Renal pelvis (tissue), 12 donors: ENCODE data around the gene BHMT2. TPM values are rescaled to one million over a fixed set of nuclear protein-coding genes. Genes with fewer than 3 reads are reported as not detected.
A peak's percentile ranks its signal among the peaks of the same experiment; 100 is the strongest.

Source experiments
- DNase-seq: peaks from one replicate; pipeline ENCODE4 v3.0.0-alpha.2; 2013
- long read RNA-seq, 16 experiments: transcript quantifications; one replicate each; lab custom pipeline, GENCODE V29; 2026
- polyA plus RNA-seq, 3 donors: library from polyadenylated mRNA; unstranded; fragments of 120-200 nt; gene quantifications; one replicate each; pipeline ENCODE4 v1.2.1, GENCODE V29; 2013; ENCODE audit not compliant: insufficient read length in 3 of 3

BHMT2 gene
- 10 to 100 TPM; 35.1 to 67.4 (median 60.5) TPM for polyA plus RNA-seq
- long read RNA-seq, donor 1, transcript BHMT2-201 (8 exons, 2,050 nt), result major isoform, 6 of 16 reads
- long read RNA-seq, donor 1, partial matches to known transcripts, result 8 of 16 reads
- long read RNA-seq, donor 1, other reads (novel, unspliced or antisense), result 0 of 16 reads
- long read RNA-seq, donor 2, transcript BHMT2-201 (8 exons, 2,050 nt), result major isoform, 5 of 17 reads
- long read RNA-seq, donor 2, partial matches to known transcripts, result 12 of 17 reads
- long read RNA-seq, donor 2, other reads (novel, unspliced or antisense), result 0 of 17 reads
- long read RNA-seq, donor 3, partial matches to known transcripts, result 0 of 2 reads
- long read RNA-seq, donor 3, other reads (novel, unspliced or antisense), result 0 of 2 reads
- long read RNA-seq, donor 4, transcript BHMT2-201 (8 exons, 2,050 nt), result major isoform, 8 of 25 reads
- long read RNA-seq, donor 4, partial matches to known transcripts, result 15 of 25 reads
- long read RNA-seq, donor 4, other reads (novel, unspliced or antisense), result 0 of 25 reads
- long read RNA-seq, donor 5, partial matches to known transcripts, result 0 of 4 reads
- long read RNA-seq, donor 5, other reads (novel, unspliced or antisense), result 0 of 4 reads
- long read RNA-seq, donor 6, transcript BHMT2-201 (8 exons, 2,050 nt), result major isoform, 8 of 43 reads
- long read RNA-seq, donor 6, partial matches to known transcripts, result 31 of 43 reads
- long read RNA-seq, donor 6, other reads (novel, unspliced or antisense), result 0 of 43 reads
- long read RNA-seq, donor 7, transcript BHMT2-201 (8 exons, 2,050 nt), result major isoform, 12 of 13 reads
- long read RNA-seq, donor 7, partial matches to known transcripts, result 0 of 13 reads
- long read RNA-seq, donor 7, other reads (novel, unspliced or antisense), result 0 of 13 reads
- long read RNA-seq, donor 8, partial matches to known transcripts, result 0 of 1 reads
- long read RNA-seq, donor 8, other reads (novel, unspliced or antisense), result 0 of 1 reads
- long read RNA-seq, donor 9, transcript BHMT2-201 (8 exons, 2,050 nt), result major isoform, 17 of 38 reads
- long read RNA-seq, donor 9, partial matches to known transcripts, result 17 of 38 reads
- long read RNA-seq, donor 9, other reads (novel, unspliced or antisense), result 0 of 38 reads
- long read RNA-seq, donor 10, transcript BHMT2-201 (8 exons, 2,050 nt), result major isoform, 5 of 21 reads
- long read RNA-seq, donor 10, partial matches to known transcripts, result 13 of 21 reads
- long read RNA-seq, donor 10, other reads (novel, unspliced or antisense), result 0 of 21 reads
- long read RNA-seq, donor 11, transcript BHMT2-201 (8 exons, 2,050 nt), result major isoform, 7 of 9 reads
- long read RNA-seq, donor 11, partial matches to known transcripts, result 0 of 9 reads
- long read RNA-seq, donor 11, other reads (novel, unspliced or antisense), result 0 of 9 reads
- long read RNA-seq, donor 12, transcript BHMT2-201 (8 exons, 2,050 nt), result major isoform, 11 of 36 reads
- long read RNA-seq, donor 12, partial matches to known transcripts, result 20 of 36 reads
- long read RNA-seq, donor 12, other reads (novel, unspliced or antisense), result 0 of 36 reads
- long read RNA-seq, donor 13, partial matches to known transcripts, result 0 of 8 reads
- long read RNA-seq, donor 13, other reads (novel, unspliced or antisense), result 0 of 8 reads
- long read RNA-seq, donor 14, transcript BHMT2-201 (8 exons, 2,050 nt), result major isoform, 11 of 14 reads
- long read RNA-seq, donor 14, partial matches to known transcripts, result 0 of 14 reads
- long read RNA-seq, donor 14, other reads (novel, unspliced or antisense), result 0 of 14 reads
- long read RNA-seq, donor 15, transcript BHMT2-201 (8 exons, 2,050 nt), result major isoform, 8 of 22 reads
- long read RNA-seq, donor 15, partial matches to known transcripts, result 13 of 22 reads
- long read RNA-seq, donor 15, other reads (novel, unspliced or antisense), result 0 of 22 reads
- long read RNA-seq, donor 16, transcript BHMT2-201 (8 exons, 2,050 nt), result major isoform, 8 of 14 reads
- long read RNA-seq, donor 16, partial matches to known transcripts, result 6 of 14 reads
- long read RNA-seq, donor 16, other reads (novel, unspliced or antisense), result 0 of 14 reads

DNA sequence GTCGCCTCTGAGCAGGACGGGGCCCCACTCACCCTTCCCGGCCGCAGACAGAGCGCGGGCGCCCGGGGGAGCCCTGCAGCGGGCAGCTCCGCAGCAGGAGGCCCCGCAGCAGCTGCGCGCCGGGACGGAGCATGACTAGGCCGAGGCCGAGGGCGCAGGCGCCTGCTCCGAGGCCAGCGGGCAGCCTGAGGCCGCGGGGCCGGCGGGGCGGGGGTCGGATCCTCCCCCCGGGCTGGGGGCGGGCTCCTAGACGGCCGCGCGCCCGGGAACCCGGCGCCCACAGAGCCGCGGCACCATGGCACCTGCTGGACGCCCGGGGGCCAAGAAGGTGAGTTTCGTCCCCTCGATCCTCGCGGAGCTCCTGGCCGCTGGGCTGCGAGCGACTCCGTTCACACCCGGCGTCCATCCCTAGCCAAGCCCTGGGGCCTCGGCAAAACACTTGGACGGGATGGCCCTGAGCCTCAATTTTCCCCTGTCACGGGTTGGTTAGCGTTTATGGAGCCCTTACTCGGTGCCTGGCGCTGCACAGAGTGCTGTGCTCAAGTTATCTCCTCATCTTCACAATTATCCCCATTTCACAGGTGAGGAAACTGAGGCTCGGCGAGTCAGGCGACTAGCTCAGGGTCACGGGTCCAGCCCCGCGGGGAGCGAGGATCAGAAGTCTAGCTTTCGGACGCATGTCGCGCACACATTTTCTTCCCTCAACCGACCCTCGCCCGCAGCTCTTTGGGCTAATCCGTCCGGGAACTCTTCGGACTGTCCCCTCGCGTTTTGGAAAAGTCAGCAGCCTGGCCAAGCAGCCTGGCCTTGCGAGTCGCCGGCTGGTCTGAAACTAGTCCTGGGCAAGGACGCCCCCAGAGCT lies at the start of gene BHMT2, which contains the start of gene DMGDH:
Gene BHMT2, plus strand, starts transcription at position 280 of the 862 bp plus-strand sequence. Its CDS starts 16 bp downstream, at position 296.
Gene DMGDH, minus strand, starts transcription at position 187 of the 862 bp plus-strand sequence. Its CDS starts 54 bp downstream, at position 133.
- peak; percentile 27 for DNase-seq

DNA sequence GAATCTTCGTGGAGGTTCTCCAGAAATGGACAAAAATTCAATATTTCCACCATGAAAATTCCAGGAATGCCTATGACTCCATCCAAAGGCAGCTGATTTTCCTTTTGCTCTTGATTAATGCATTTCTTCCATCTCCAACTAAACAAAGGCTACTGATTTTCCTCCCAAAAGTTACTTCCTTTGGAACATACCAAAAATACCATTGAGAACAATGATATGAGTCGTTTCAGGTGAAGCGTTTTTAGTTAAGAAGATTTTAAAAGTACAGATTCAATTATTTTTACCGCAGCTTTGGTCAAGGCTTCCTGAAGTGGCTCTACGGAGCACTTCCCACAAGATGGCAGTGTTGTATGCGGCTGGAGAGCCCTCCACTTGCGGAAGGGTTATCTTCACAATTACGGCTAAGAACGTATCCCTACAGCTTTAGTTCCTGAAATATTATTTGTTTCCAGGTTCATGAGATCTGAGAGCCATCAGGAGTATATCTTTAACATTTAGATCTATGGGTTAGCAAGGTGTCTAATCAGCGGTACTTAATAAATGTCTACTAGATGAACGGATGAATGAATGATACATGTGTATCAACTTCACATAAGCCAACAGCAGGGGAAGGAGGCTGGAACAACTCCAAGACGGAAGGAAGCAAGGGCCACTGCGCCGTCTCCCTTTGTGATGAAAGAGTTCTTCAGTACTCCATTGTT lies 48.6 kb upstream of the BHMT2 start:
- peak; percentile 63 for DNase-seq

DNA sequence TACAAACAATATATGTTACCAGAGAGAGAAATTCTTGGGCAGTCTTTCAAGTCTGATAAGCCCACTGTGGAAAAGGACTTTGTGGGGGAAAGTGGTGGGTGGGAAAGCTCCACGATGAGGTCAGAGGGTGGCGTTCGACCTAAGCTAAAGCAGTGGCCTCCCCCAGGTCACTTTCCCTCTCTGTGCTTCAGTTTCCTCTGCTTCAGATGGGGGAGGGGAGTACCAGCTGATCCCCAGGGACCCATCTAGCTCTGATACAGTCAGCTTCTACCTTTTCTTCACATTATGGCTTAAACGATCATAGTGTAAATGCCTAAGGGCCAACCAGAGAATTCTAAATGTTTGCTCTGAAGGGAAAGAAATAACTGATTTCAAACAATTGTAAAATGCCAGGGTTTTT lies 47.8 kb upstream of the BHMT2 start:
- DNase-seq, result no peak

DNA sequence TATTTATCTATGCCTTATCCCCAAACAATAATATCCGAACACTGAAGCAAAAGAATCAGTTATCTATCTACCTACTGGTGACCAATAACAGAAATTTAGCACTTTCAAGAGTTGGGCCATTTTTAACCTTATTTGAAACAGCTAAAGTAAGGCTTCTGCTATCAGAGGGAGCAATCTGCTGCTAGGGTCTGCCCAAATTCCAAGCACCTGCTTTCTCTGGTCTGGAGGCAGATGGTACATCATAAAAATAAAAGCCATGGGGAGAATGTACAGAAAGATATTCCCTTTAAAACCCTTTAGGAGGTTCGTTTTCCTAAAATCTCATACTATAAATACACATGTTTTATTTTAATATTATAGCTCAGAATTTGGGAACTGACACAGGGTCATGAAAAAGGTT lies 46.8 kb upstream of the BHMT2 start:
- DNase-seq, result no peak

DNA sequence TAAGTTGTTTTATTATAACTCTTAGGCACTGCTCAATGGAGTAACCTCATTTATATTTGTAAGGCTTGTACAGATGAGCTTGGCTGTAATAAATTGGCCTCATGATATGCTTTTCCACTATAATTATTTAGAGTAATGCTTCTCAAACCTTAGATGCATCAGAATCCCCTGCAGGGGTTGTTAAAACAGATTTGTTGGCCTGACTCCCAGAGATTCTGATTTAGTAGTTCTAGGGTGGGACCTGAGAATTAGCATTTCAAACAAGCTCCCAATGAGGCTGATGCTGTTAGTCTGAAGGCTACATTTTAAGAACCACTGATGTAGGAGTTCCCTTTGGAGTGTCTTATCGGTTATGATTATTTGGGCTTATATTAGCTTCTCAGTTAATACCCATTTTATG lies 46.2 kb upstream of the BHMT2 start:
- DNase-seq, result no peak

DNA sequence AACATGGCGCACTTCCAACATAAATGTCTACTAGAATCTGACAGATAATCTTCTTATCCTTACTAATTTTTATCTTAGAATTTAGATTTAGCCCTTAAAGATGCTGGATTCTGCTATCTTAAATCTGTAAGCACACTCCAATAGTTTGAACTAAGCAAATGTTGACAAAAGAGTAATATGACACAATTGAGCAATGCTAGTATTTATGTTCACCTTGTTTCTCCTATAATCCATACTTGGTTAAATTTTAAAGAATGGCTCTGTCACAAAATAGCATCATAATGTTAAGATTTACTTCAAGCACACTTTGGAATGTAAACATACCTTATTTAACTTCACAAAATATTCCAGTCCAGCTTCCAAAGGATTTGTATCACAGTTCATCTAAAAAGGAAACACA lies 45.6 kb upstream of the BHMT2 start:
- no peak for DNase-seq

DNA sequence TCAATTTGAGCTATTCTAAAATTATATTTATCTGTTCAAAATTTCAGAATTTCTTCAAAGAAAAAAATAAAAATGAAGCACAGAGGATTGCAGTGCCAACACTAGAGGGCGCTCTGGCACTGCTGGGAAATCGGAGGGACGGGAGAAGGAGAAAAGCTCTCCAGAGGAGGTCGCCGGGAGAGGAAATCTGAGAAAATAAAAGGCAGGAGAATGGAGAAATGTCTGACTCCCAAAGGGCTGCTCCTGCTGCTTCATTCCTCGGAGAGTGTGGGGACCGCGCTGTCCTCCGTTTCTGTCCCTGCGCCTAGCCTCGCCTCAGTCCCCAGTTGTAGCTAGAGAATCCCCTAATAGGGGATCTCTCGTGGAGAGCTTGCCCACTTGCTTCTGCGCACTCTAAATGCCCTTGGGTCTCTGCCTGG lies 44.5 kb upstream of the BHMT2 start:
- DNase-seq, result peak; percentile 70

- DNase-seq, result peak; percentile 71
Observed at GRCh38 chr5:79030663-79031484, 38.7 kb upstream of the BHMT2 start.

DNA sequence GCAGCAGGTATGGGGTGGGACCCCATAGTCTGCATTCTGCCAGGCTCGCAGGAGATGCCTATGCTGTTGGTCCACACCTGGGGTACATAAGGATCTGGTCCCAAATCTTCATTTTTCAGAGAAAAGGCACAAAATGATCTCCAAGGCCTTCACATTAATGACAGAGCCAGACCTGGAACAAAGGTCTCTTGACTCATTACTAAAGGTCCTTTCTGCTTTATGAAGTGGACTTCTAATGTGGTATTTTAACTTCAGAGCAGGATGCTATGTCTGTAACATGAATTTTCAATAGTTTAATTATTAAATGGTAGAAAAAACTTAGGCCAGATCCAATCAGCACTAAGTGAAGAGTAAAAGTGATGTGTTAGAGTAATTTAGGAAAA lies 38.1 kb upstream of the BHMT2 start:
- no peak for DNase-seq

DNA sequence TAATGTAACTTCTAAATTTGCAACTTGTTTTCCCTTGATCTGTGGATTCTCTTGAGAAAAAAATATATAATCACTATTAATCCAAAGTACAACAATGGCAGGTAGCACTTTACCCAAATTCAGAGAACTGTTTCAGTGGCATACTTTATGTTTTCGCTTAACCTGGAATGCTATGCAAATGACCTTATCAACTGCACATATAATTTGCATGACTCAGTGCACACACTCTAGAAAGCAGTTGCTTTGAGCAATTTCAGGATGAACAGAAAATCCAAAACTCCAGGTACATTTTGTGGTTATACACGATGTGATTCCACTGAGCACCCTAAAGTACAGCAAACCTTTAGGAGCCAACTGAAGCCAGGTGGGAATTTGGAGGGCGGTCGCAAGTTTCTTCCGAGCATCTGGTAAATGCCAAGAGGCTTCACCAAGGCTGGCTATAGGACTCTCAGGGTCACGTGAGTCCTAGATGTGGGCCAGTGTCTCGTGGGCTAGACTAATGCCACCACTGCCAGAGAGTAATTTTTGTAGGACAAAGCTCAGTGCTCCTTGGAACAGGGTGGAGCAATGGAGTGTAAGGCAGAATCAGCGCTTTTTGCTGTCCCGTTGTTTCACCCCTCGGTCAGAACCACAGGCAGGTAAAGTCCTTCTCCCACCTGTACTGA lies 37.4 kb upstream of the BHMT2 start:
- no peak for DNase-seq

DNA sequence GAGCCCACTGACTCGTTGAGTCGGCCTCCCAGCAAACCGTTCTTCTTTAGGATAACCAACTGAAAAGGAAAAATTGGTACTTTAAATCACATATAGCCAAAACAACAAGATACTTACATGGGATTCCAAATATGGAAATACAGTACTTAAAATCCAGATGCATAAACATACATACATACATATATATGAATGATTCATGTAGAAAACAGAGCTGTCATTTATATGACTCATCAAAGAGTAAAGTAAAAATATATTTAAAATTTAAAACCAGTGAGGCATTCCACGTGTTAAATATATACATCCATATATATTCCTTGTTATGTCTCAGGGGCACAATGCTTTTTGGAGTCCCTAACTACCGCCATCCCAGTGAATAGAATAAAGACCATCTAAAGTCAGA lies 36.8 kb upstream of the BHMT2 start:
- no peak for DNase-seq

DNA sequence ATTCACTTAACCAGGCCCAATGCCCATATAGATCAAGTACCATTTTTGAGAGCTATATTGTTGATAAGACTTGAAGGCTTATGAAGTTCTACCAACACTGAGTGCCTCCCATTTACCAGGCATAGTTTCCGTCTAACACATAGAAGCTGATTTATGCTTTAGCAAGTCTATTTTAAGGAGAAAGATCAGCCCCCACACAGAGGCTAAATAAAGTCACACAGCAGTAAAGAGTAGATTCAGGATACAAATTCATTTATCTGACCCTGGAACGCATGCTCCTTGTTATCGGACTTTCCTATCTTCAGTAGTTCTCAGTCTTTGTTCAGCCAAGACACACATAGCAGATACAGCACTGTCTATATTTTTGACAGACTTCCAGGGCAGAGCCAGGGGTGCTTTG lies 34.3 kb upstream of the BHMT2 start:
- no peak for DNase-seq

DNA sequence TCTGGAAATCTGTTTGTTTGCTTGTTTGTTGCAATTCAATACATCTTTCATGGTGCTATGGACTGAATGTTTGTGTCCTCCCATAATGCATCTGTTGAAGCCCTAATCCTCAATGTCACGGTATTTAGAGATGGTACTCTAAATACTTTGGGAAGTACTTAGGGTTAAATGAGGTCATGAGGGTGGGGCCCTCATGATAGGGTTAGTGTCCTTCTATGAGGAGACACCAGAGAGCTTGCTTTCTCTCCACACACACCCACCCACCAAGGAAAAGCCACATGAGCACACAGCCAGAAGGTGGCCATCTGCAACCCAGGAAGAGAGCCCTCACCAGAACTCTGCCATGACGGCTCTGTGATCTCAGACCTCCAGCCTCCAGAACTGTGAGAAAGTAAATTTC lies 32.8 kb upstream of the BHMT2 start:
- DNase-seq, result no peak

- DNase-seq, result no peak
Observed at GRCh38 chr5:79042188-79042587, 27.4 kb upstream of the BHMT2 start.

- no peak for DNase-seq
Observed at GRCh38 chr5:79047199-79047598, 22.4 kb upstream of the BHMT2 start.

GRCh38 chr5:79048437-79048836 lies 21.1 kb upstream of the BHMT2 start:
- no peak for DNase-seq

DNA sequence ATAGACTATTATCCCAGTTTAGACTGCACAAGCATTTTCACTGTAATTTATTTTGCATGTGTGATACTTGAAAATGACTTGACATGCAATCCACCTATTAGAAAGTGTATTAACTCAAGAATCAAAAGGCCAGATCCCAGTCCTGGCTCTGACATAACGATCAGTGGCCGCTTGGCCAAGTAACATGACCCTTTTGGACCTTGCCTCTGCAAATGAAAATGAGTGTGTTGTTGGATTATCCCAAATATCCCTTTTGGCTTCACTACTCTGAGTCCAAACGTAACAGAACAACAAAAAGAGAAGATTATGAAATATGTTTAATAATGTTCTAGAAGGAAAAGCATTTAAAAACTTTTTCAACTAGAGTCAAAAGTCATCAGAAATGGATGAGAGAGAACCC lies 19.1 kb upstream of the BHMT2 start:
- DNase-seq, result no peak
